Neural crest cell (in vitro differentiated cells): ENCODE measurements around the gene RBFA. TPM values are rescaled to one million over a fixed set of nuclear protein-coding genes. Genes with fewer than 3 reads are reported as not detected.
"Not testable (repeated sequence)": the region's sequence is repeated elsewhere in the genome, so short reads cannot be mapped to it uniquely, and the experiment has no call there.

Experiments
- DNase-seq: peaks from one replicate; pipeline ENCODE4 v3.0.0; 2021; ENCODE audit warnings: low read depth, mixed read lengths, low spot score
- H3K27ac Mint-ChIP-seq: one replicate; pipeline ENCODE4 v1.8.0; 2021; ENCODE audit warnings: mild to moderate bottlenecking, mixed read lengths; ENCODE audit not compliant: unreplicated experiment
- H3K27me3 Mint-ChIP-seq: 2 replicates; pipeline ENCODE4 v1.8.0; 2021; ENCODE audit warnings: low read depth, mild to moderate bottlenecking, mixed read lengths
- H3K36me3 Mint-ChIP-seq: 2 replicates; pipeline ENCODE4 v1.8.0; 2021; ENCODE audit warnings: low read depth, mild to moderate bottlenecking, mixed read lengths
- H3K4me1 Mint-ChIP-seq: 2 replicates; pipeline ENCODE4 v1.8.0; 2021; ENCODE audit warnings: mixed read lengths
- H3K4me3 Mint-ChIP-seq: one replicate; pipeline ENCODE4 v1.8.0; 2021; ENCODE audit warnings: mild to moderate bottlenecking, mixed read lengths
- H3K9me3 Mint-ChIP-seq: 2 replicates; pipeline ENCODE4 v1.8.0; 2021; ENCODE audit warnings: mixed read lengths
- total RNA-seq: library from RNA; stranded (reverse); gene quantifications from 2 replicates; pipeline ENCODE4 v1.2.1, GENCODE V29; 2021
- TF ChIP-seq, protein P1 (sequence below): fragments of 200-600 bp; sonication (generic); conservative IDR thresholded peaks from 2 replicates; pipeline ENCODE4 v1.5.0; 2021; ENCODE audit warnings: antibody characterized with exemption, mild to moderate bottlenecking

The RBFA gene
- total RNA-seq, 1 donor from 2014 or later, result 47.0 TPM

DNA sequence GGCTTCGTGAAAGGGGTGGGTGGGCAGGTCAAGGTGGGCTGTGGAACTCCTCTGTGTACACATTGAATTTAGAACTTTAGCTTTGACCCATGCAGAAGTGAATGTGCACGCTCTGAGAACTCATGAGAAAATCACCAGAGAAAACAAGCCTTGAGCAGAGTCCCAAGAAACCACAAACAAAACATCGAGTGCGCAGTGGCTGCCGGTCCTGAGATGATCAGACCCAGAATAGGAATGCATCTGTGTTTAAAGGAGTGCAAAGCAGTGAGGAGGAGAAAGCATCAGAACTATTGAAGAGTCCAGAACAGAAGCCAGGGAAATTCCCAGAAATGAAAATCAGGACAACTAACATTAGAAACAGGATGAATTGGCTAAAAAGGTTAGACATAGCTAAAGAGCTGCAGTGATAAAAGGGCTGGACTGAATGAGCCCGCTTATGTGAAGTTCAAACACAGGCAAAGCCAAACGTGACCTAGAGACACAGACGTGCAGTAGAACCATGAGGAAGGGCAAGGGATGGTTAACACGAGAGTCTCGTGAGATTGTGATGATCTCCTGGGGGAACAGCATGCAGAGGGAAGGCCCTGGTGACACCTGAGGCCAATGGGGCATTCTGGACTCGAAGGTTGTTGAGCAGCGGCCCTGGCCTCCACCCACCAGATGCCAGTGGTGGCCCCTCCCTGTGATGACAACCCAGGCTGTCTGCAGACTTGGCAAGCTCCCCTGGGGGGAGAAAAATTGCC, 29.5 kb upstream of the RBFA start:
- H3K4me3 Mint-ChIP-seq, result no peak overlapping the region
- TF ChIP-seq, protein P1, sequence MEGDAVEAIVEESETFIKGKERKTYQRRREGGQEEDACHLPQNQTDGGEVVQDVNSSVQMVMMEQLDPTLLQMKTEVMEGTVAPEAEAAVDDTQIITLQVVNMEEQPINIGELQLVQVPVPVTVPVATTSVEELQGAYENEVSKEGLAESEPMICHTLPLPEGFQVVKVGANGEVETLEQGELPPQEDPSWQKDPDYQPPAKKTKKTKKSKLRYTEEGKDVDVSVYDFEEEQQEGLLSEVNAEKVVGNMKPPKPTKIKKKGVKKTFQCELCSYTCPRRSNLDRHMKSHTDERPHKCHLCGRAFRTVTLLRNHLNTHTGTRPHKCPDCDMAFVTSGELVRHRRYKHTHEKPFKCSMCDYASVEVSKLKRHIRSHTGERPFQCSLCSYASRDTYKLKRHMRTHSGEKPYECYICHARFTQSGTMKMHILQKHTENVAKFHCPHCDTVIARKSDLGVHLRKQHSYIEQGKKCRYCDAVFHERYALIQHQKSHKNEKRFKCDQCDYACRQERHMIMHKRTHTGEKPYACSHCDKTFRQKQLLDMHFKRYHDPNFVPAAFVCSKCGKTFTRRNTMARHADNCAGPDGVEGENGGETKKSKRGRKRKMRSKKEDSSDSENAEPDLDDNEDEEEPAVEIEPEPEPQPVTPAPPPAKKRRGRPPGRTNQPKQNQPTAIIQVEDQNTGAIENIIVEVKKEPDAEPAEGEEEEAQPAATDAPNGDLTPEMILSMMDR, result no peak
- no peaks in the 10 kb centered on the region for H3K27me3 Mint-ChIP-seq
- peaks cover 13% of the 10 kb centered on the region for H3K9me3 Mint-ChIP-seq
- no peak overlapping the region for H3K27ac Mint-ChIP-seq
- H3K4me1 Mint-ChIP-seq, result no peaks in the 10 kb centered on the region
- peaks cover 23% of the 10 kb centered on the region for H3K36me3 Mint-ChIP-seq
- no peak for DNase-seq

DNA sequence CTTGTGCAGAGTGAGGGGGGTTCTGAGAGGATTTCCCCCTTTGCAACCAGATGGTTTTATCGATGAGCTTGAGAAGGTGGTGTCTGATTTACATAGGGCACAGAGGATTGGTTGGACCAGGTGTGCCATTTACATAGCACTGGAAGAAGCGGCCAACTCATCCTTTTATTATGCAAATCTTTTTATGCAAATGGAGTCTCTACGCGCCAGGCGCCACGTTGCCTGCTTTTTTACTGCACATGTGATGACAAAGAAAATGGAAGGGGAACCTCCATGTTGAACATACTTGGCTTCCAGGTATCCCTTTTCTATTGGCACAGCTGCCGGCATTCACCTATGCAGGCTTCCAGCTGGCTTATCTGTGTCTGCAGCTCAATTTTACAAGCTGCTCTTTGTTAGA, 27.5 kb upstream of the RBFA start:
- no peaks in the 10 kb centered on the region for H3K4me1 Mint-ChIP-seq
- peak overlapping the region; percentile 71 for H3K27ac Mint-ChIP-seq
- TF ChIP-seq, protein P1, result no peak
- peaks cover 25% of the 10 kb centered on the region for H3K36me3 Mint-ChIP-seq
- no peaks in the 10 kb centered on the region for H3K27me3 Mint-ChIP-seq
- peaks cover 11% of the 10 kb centered on the region for H3K9me3 Mint-ChIP-seq
- DNase-seq, result no peak
- no peak overlapping the region for H3K4me3 Mint-ChIP-seq

DNA sequence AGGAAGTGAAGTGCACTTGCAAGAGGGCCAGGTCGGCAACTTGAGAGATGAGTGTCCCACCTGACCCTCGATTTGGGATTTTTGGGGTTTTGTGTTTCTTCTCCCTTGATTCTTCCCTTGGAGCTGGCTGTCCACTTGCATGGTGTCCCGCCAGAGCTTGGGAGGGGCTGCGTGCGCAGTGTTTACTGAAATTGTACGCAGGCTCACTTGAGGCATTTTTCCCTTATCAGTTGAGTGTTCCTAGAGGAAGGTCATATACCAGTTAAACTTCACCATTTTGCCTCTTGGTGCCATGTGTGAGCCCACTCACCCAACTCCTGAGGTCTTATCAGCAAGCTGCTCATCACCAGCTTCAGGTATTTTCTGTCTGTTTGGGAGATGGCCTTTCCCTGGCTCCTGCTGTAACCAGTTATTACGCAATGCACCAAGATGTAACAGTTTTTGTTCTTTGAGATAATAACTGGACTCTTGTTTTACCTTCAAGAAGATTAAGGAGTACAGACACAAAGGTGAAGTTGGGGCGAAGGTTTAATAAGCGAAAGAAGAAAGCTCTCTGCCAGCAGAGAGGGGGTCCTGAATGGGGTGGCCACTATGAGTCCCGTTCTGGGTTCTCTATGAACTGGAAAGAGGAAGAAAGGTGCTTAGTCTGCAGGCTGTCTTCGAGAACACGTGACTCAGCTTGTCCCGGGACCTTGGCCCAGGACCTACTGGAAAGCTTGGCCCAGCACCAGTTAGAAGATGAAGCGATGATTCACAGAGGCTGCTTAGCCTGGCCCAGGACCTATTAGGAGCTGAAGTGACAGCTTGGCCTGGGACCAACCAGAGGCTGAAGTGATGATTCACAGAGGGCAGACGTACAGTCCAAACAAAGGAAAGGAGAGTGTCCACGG, 24.3 kb upstream of the RBFA start:
- peaks cover 36% of the 10 kb centered on the region for H3K36me3 Mint-ChIP-seq
- no peak overlapping the region for H3K4me3 Mint-ChIP-seq
- peaks cover 19% of the 10 kb centered on the region for H3K9me3 Mint-ChIP-seq
- DNase-seq, result no peak
- H3K4me1 Mint-ChIP-seq, result no peaks in the 10 kb centered on the region
- no peaks in the 10 kb centered on the region for H3K27me3 Mint-ChIP-seq
- H3K27ac Mint-ChIP-seq, result no peak overlapping the region
- TF ChIP-seq, protein P1, result no peak

DNA sequence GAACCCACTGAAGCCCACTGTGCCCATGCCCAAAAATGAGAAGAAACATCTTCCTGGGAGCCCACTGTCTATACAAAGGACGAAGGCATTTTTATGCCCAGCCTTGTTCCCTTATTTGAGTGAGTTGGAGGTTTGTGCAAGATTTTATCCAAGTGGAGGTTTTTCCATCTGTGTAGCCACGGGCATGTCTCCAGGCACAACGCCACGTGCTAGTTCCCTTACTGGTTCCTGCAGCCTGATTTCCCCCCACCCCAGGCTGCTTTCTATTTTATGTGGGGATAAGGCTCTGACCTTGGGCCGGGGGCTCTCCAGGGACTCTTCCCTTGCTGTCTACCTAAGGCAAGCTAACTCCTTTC, 23.7 kb upstream of the RBFA start:
- no peaks in the 10 kb centered on the region for H3K27me3 Mint-ChIP-seq
- H3K4me1 Mint-ChIP-seq, result no peaks in the 10 kb centered on the region
- H3K4me3 Mint-ChIP-seq, result no peak overlapping the region
- peaks cover 19% of the 10 kb centered on the region for H3K9me3 Mint-ChIP-seq
- H3K36me3 Mint-ChIP-seq, result peaks cover 36% of the 10 kb centered on the region
- no peak for DNase-seq
- no peak overlapping the region for H3K27ac Mint-ChIP-seq
- TF ChIP-seq, protein P1, result no peak

DNA sequence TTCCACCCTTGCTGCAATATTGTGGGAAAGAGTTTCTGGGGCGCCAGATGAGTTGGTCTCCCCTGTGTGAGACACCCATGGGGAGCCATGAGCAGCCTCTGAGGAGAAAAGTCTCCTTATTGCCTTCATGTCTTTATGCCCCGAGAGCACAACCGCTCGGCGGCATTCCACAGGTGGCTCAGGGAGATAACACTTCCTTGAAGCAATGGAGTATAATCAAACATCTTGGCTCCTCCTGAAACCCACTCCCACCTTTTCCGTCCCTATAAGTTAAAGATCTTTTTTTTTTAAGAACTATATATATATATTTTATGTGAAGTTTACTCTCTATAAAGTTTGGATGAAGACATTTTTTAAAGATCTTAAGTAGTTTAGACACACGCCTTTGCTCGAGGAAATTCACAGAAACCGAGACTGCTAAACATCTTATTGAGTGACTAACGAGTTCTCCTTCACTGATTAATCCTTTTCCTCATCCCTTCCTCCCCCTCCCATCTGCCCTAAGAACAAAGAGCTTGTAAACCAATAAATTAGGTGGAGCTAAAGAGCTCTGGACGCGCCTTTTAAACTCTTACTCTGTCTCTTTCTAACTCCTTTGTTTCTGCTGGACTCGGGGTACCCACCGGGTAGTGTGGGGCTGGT, 22.6 kb upstream of the RBFA start:
- Mint-ChIP-seq H3K9me3 (peaks cover 16% of the 10 kb centered on the region), H3K36me3 (peaks cover 36% of the 10 kb centered on the region)
- H3K4me3 Mint-ChIP-seq, H3K27ac Mint-ChIP-seq, H3K4me1 Mint-ChIP-seq, DNase-seq, H3K27me3 Mint-ChIP-seq: not testable (repeated sequence)
